HepG2 (cell line): ENCODE measurements around the gene SEMA3B. TPM values are rescaled to one million over a fixed set of nuclear protein-coding genes. Genes with fewer than 3 reads are reported as not detected.
A peak's percentile ranks its signal among the peaks of the same experiment; 100 is the strongest.

Experiments
- CEBPG ChIP-seq: IDR thresholded peaks from 2 replicates; pipeline ENCODE4 v1.6.1; 2016
- JDP2 ChIP-seq: sonication (generic); formaldehyde crosslinking; IDR thresholded peaks from 2 replicates; pipeline ENCODE4 v1.8.1; 2022; ENCODE audit warnings: missing genetic modification reagents, borderline replicate concordance
- MIER2 ChIP-seq: IDR thresholded peaks from 2 replicates; pipeline ENCODE4 v1.6.1; 2016; ENCODE audit warnings: missing biosample characterization, missing genetic modification reagents
- MTF2 ChIP-seq: sonication (generic); formaldehyde crosslinking; IDR thresholded peaks from 2 replicates; pipeline ENCODE4 v1.5.0; 2020; ENCODE audit warnings: missing genetic modification reagents, borderline replicate concordance
- NFE2L1 ChIP-seq: sonication (generic); formaldehyde crosslinking; IDR thresholded peaks from 2 replicates; pipeline ENCODE4 v1.4.0; 2020; ENCODE audit warnings: missing genetic modification reagents, mild to moderate bottlenecking, borderline replicate concordance
- NR2F6 ChIP-seq, 2 experiments: IDR thresholded peaks; 2 replicates each; pipeline ENCODE4 v1.6.1; 2016; ENCODE audit warnings: antibody characterized with exemption in 1 of 2, mild to moderate bottlenecking in 1 of 2
- PPARG ChIP-seq: conservative IDR thresholded peaks from 2 replicates; pipeline ENCODE4 v1.6.1; 2016; ENCODE audit warnings: missing biosample characterization, missing genetic modification reagents
- REXO4 ChIP-seq: sonication (generic); formaldehyde crosslinking; IDR thresholded peaks from 2 replicates; pipeline ENCODE4 v1.8.0; 2022; ENCODE audit warnings: missing genetic modification reagents, mild to moderate bottlenecking, borderline replicate concordance
- TBX3 ChIP-seq: fragments of 450-650 bp; IDR thresholded peaks from 2 replicates; pipeline ENCODE4 v1.6.1; 2017; ENCODE audit warnings: antibody characterized with exemption, mild to moderate bottlenecking, inconsistent platforms, borderline replicate concordance
- YEATS2 ChIP-seq: sonication (generic); formaldehyde crosslinking; IDR thresholded peaks from 2 replicates; pipeline ENCODE4 v1.4.0; 2020; ENCODE audit warnings: missing genetic modification reagents, borderline replicate concordance
- ZC3H4 ChIP-seq: sonication (generic); formaldehyde crosslinking; IDR thresholded peaks from 2 replicates; pipeline ENCODE4 v1.4.0; 2020; ENCODE audit warnings: missing genetic modification reagents, borderline replicate concordance
- ZNF354B ChIP-seq: sonication (generic); formaldehyde crosslinking; IDR thresholded peaks from 2 replicates; pipeline ENCODE4 v1.8.0; 2022; ENCODE audit warnings: mild to moderate bottlenecking, missing genetic modification reagents
- ZNF619 ChIP-seq: sonication (generic); formaldehyde crosslinking; IDR thresholded peaks from 2 replicates; pipeline ENCODE4 v1.4.0; 2020; ENCODE audit warnings: mild to moderate bottlenecking, missing genetic modification reagents
- ZNF850 ChIP-seq: sonication (generic); formaldehyde crosslinking; conservative IDR thresholded peaks from 2 replicates; pipeline ENCODE4 v1.9.0; 2021; ENCODE audit warnings: mild to moderate bottlenecking, missing genetic modification reagents
- ZSCAN20 ChIP-seq: sonication (generic); formaldehyde crosslinking; IDR thresholded peaks from 2 replicates; pipeline ENCODE4 v1.4.0; 2020; ENCODE audit warnings: missing genetic modification reagents, mild to moderate bottlenecking, borderline replicate concordance
- polyA plus RNA-seq, 8 experiments: library from polyadenylated mRNA; depleted of rRNA in 3 of 8; stranded (reverse) in 7 of 8; unstranded in 1 of 8; fragments of >200 nt; fragmentation: Illumina TruSeq in 4 of 8; extraction: Trizol in 4 of 8; gene quantifications; 2 replicates each; pipeline versions ENCODE4 v1.2.1 to v1.2.3, GENCODE V29; 2011 to 2016; ENCODE audit warnings: low read depth in 4 of 8, missing spikeins in 1 of 8, mixed read lengths in 1 of 8; ENCODE audit not compliant: insufficient read depth in 1 of 8
- total RNA-seq, 5 experiments: library from RNA; depleted of rRNA; stranded (reverse); fragments of >200 nt; fragmentation: Illumina TruSeq; extraction: Trizol; gene quantifications; 2 replicates each; pipeline ENCODE4 v1.2.3, GENCODE V29; 2016; ENCODE audit warnings: low read depth in 1 of 5
- TF ChIP-seq, protein P1 (sequence below): sonication (generic); formaldehyde crosslinking; IDR thresholded peaks from 2 replicates; pipeline ENCODE4 v1.4.0; 2020; ENCODE audit warnings: missing genetic modification reagents, borderline replicate concordance
- TF ChIP-seq, protein P2 (sequence below): sonication (generic); formaldehyde crosslinking; IDR thresholded peaks from 2 replicates; pipeline ENCODE4 v1.4.0; 2020; ENCODE audit warnings: missing genetic modification reagents
- TF ChIP-seq, protein P3 (sequence below): sonication (generic); formaldehyde crosslinking; IDR thresholded peaks from 2 replicates; pipeline ENCODE4 v1.4.0; 2020; ENCODE audit warnings: missing genetic modification reagents, low read depth, mild to moderate bottlenecking, borderline replicate concordance
- TF ChIP-seq, protein P4 (sequence below): fragments of 450-650 bp; IDR thresholded peaks from 2 replicates; pipeline ENCODE4 v1.6.1; 2016
- TF ChIP-seq, protein P5 (sequence below): sonication (generic); formaldehyde crosslinking; IDR thresholded peaks from 2 replicates; pipeline ENCODE4 v1.8.0; 2022; ENCODE audit warnings: missing genetic modification reagents, low read depth, mild to moderate bottlenecking, borderline replicate concordance
- TF ChIP-seq, protein P6 (sequence below): IDR thresholded peaks from 2 replicates; pipeline ENCODE4 v1.6.1; 2016; ENCODE audit warnings: low read depth, control low read depth

Gene SEMA3B
- total and polyA plus RNA-seq, 2 of the 13 experiments (the other 11 are each of a cell fraction or from before 2014, with no cell fraction given) = 93.2 to 158 TPM

DNA sequence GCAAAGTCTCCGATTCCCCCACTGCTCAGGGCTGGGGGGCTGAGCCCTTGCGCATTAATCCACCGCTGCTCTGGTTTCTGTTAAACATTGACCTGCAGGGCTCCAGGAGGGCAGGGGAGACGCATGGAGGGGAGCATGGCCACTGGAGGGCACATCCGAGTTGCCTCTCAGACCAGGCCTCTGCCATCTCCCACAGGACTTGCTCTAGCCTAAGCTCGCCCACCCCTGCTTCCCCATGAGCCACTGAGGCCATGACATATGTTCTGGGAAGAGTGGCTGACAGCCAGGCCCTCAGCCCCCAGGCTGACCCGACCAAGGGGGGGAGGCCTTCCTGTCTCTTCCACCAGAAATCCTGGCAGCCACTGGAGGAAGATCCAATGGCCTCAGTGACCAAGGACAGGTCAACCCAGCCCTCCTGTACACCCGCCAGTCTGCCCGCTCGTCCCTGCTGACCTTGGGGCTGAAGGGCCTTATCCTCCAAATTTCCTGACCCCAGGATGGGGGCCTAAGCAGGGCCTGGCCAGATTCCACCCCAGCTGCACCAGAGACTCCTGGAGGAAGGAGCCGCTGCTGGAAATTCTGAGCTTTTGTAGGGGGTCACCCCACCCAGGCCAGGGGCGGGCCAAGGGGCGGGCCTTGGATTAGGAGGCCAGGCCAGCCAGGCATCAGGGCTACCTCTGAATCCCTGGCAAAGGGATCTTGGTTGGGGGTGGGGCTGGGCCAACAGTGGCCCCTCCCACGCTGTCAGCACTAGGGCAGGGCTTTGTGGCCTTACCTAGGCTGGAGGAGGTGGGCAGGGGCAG is 34.3 kb downstream of the SEMA3B start, which contains the start of gene HYAL1 (continued):
- TF ChIP-seq, protein P1, sequence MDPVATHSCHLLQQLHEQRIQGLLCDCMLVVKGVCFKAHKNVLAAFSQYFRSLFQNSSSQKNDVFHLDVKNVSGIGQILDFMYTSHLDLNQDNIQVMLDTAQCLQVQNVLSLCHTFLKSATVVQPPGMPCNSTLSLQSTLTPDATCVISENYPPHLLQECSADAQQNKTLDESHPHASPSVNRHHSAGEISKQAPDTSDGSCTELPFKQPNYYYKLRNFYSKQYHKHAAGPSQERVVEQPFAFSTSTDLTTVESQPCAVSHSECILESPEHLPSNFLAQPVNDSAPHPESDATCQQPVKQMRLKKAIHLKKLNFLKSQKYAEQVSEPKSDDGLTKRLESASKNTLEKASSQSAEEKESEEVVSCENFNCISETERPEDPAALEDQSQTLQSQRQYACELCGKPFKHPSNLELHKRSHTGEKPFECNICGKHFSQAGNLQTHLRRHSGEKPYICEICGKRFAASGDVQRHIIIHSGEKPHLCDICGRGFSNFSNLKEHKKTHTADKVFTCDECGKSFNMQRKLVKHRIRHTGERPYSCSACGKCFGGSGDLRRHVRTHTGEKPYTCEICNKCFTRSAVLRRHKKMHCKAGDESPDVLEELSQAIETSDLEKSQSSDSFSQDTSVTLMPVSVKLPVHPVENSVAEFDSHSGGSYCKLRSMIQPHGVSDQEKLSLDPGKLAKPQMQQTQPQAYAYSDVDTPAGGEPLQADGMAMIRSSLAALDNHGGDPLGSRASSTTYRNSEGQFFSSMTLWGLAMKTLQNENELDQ (CRISPR knock-in tag) = no peak
- TF ChIP-seq REXO4 (CRISPR knock-in tag) (no peak), NR2F6 (IDR thresholded peaks at IDR 0.05) (peak; percentile 34; the same call in 1 of the 2 replicates), NR2F6 (CRISPR knock-in tag; IDR thresholded peaks at IDR 0.05) (peak; percentile 60), TBX3 (no peak), ZNF354B (CRISPR knock-in tag) (no peak), YEATS2 (peak; percentile 71; the same call in 1 of the 2 replicates), ZNF619 (CRISPR knock-in tag) (no peak), CEBPG (peak; percentile 20; the same call in 1 of the 2 replicates), ZSCAN20 (CRISPR knock-in tag) (no peak; the same call in 1 of the 2 replicates), PPARG (CRISPR knock-in tag) (peak; percentile 64), MTF2 (CRISPR knock-in tag) (no peak; the same call in 1 of the 2 replicates), MIER2 (CRISPR knock-in tag) (no peak), NFE2L1 (CRISPR knock-in tag) (no peak), ZNF850 (CRISPR knock-in tag) (no peak), ZC3H4 (CRISPR knock-in tag) (no peak; the same call in 1 of the 2 replicates), JDP2 (no peak)
- TF ChIP-seq, protein P2, sequence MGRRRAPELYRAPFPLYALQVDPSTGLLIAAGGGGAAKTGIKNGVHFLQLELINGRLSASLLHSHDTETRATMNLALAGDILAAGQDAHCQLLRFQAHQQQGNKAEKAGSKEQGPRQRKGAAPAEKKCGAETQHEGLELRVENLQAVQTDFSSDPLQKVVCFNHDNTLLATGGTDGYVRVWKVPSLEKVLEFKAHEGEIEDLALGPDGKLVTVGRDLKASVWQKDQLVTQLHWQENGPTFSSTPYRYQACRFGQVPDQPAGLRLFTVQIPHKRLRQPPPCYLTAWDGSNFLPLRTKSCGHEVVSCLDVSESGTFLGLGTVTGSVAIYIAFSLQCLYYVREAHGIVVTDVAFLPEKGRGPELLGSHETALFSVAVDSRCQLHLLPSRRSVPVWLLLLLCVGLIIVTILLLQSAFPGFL = 0 out of 2 replicates have a peak, but pooled peaks have one; percentile 37
- TF ChIP-seq, protein P3, sequence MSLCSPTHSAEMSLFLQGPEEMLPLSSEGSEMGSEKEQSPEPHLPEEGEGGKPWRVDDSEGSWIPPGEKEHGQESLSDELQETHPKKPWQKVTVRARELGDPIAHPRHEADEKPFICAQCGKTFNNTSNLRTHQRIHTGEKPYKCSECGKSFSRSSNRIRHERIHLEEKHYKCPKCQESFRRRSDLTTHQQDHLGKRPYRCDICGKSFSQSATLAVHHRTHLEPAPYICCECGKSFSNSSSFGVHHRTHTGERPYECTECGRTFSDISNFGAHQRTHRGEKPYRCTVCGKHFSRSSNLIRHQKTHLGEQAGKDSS = peak; percentile 59; the same call in 1 of the 2 replicates
- TF ChIP-seq, protein P4, sequence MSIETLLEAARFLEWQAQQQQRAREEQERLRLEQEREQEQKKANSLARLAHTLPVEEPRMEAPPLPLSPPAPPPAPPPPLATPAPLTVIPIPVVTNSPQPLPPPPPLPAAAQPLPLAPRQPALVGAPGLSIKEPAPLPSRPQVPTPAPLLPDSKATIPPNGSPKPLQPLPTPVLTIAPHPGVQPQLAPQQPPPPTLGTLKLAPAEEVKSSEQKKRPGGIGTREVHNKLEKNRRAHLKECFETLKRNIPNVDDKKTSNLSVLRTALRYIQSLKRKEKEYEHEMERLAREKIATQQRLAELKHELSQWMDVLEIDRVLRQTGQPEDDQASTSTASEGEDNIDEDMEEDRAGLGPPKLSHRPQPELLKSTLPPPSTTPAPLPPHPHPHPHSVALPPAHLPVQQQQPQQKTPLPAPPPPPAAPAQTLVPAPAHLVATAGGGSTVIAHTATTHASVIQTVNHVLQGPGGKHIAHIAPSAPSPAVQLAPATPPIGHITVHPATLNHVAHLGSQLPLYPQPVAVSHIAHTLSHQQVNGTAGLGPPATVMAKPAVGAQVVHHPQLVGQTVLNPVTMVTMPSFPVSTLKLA = no peak; the same call in 1 of the 2 replicates
- TF ChIP-seq, protein P5, sequence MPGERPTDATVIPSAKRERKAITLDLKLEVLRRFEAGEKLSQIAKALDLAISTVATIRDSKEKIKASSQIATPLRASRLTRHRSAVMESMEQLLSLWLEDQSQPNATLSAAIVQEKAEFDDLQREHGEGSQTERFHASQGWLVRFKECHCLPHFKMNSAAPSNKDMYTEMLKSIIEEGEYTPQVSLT (CRISPR knock-in tag) = no peak
- TF ChIP-seq, protein P6, sequence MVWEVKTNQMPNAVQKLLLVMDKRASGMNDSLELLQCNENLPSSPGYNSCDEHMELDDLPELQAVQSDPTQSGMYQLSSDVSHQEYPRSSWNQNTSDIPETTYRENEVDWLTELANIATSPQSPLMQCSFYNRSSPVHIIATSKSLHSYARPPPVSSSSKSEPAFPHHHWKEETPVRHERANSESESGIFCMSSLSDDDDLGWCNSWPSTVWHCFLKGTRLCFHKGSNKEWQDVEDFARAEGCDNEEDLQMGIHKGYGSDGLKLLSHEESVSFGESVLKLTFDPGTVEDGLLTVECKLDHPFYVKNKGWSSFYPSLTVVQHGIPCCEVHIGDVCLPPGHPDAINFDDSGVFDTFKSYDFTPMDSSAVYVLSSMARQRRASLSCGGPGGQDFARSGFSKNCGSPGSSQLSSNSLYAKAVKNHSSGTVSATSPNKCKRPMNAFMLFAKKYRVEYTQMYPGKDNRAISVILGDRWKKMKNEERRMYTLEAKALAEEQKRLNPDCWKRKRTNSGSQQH (CRISPR knock-in tag) = peak; percentile 49
